GM21576 (cell line): Measurements from ENCODE around the gene ADAMTS15.

Source experiments
- ATAC-seq: cut with Tn5 transposase; IDR thresholded peaks from one replicate; pipeline ENCODE4 v1.9.1; 2021; ENCODE audit warnings: mild to moderate bottlenecking, moderate library complexity; ENCODE audit not compliant: unreplicated experiment

Gene ADAMTS15

GRCh38 chr11:130509942-130510341 lies 61.5 kb downstream of the ADAMTS15 start:
- no peak for ATAC-seq

DNA sequence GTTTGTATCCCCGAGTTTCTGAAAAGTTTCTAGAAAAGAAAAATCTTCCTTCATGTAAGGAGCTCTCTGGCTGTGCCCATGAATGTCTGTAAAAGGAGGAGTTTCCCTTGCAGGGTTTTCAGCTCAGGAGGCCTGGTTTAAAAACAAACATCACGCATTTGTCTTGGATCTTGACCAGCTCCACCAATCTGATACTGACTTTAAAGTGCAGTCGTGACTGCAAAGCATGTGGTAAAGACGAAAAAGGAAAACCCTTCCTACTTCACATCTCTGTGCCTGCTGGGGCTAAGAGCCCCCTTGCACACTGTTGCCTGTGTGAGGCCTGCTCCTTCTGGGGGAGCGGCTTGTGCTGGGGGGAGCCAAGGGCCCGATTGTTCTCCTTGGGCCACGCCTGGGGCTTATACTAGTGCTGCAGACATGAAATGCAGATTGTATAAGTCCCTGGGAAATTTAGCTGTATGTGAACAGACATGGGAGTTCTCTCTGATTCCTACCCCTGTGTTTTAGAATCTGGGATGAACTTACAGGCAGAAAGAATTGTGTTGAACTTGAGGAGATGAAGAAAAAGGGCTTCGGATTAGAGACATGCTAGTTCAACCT lies 62.1 kb downstream of the ADAMTS15 start:
- ATAC-seq, result no peak

GRCh38 chr11:130511765-130512164 lies 63.3 kb downstream of the ADAMTS15 start:
- no peak for ATAC-seq

DNA sequence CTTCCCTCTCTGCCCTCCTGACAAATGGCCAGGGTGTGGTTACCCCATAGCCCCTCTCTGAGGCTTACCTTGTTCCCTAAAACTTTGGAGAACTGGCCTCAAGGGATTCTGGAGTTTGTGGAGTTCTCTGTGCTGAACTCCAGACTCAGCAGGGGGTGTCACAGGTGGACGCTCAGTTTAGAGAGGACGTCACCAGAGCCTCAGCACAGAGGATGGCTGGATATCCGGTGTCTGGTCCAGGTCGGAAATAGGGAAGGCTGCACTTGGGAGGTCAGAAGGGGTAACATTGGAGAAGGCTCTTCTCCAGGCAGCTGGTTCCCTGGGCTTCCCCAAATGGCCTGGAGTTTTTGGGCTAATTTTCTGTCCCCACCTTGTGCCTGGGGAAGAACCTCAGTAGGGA lies 64.2 kb downstream of the ADAMTS15 start:
- ATAC-seq, result no peak

DNA sequence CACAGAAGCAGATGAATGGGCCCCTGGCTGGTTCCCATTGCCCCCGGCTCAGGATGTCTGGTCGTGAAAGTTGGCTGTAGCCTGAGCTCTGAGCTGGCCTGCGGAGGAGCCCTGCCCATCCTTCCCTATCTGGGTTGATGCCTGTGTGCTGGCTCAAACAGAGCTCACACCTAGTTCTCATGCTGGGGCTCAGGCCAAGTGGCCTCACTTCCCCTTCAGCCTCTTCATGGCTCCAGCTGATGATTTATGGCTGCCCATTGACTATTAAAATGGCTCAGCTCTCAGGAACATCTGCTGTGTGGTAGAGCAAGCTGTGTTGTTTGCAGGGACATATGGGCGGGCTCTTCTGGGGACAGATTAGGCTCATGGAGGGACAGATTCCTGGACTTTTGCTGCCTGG lies 64.7 kb downstream of the ADAMTS15 start:
- no peak for ATAC-seq

GRCh38 chr11:130514316-130514715 lies 65.9 kb downstream of the ADAMTS15 start:
- ATAC-seq, result no peak

- no peak for ATAC-seq
Measured at GRCh38 chr11:130514851-130515250, 66.4 kb downstream of the ADAMTS15 start.

DNA sequence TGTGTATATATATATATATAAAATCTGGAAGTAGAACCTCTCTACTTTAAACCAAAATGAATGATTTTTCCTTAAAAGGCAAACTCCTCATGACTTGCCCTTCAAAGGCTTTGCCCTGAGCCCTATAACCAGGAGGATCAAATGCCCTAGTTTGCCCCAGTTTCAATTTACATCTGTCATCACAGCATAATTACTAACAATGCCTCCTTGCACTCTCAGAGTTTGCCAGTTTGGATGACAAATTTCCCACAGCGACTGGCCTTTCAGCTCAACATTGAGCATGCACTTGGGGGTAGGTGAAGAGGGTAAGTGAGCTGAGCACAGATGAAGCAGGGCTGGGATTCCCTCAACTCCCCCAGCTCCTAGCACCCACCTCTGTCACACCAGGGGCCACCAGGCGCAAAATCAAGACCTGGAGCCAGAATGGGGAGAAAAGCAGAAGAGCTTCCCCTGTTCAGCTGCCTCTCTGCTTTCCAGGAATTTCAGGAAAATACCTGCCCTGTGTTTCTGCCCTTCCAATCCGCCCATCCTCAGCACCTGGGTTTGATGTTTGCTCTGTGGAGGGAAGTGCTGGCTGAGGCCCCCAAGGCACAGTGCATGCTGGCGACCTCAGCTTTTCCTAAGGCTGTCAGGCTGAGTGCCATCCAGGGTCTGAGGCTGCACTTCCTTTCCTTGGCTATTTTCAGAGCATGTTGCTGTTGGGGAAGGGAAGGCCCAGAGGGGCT lies 67.5 kb downstream of the ADAMTS15 start:
- ATAC-seq, result no peak

DNA sequence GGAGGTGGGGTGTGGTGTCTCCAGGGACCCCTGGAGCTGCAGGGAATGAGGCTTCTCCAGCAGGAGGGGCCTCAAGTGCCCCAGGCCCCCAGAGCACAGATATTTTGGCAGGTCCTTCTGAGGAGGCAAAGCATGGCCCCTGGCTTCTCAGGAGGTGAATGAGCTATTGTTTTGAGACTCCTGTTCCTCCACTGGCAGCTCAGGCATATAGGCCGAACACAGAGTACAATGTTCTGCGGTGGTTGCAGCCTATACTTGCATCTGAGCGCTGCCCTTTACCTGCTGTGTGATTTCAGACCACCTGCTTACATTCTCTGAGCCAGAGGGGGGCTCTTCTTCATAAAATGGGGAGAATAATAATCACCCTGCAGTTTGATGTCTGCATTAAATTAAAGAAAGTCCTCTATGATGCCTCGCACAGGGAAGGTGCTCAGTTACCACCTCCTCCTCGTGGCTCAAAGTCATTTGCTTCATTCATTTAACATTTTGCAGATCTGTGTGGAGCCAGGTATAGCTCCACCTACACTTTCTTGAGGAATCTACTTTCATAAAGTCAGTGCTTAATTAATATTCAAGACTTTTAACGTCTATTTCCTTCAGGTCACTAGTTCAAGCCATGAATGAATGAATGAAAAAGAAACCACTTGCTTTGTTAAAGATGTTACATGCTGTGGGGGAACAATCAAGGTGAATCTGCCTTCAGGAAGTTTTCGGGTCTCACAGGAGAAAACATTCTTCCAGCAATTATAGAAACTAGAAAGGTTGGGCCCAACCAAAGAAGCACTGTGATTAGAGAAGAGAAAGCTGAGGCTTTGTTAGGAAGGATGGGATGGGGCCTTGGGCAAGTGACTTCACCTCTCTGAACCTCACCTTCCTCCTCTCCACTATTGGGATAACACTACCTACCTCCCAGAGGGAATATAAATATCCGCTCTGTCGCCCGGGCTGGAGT lies 68.4 kb downstream of the ADAMTS15 start:
- ATAC-seq, result no peak

DNA sequence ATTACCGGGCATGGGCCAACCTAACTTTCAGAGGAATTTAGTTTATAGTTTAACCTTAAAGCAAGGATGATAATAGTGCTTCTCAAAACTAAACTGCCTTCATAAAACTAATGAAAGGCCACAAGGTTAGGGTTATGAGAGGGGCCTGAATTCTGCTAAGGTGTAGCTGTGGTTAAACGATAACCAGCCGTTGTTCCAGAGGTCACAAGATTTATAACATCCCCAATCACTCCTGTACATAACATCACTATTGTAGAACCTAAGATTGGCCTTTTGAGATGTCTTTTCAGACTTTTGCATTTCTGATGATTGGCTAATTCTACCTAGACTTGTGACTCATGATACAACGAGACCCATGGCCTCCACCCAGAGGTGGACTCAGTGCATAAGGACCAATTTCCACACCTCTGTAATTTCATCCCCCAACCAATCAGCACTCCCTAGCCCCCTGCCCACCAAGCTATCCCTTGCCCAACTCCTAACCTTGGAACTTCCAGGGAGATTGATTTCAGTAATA lies 69.8 kb downstream of the ADAMTS15 start:
- ATAC-seq, result no peak

DNA sequence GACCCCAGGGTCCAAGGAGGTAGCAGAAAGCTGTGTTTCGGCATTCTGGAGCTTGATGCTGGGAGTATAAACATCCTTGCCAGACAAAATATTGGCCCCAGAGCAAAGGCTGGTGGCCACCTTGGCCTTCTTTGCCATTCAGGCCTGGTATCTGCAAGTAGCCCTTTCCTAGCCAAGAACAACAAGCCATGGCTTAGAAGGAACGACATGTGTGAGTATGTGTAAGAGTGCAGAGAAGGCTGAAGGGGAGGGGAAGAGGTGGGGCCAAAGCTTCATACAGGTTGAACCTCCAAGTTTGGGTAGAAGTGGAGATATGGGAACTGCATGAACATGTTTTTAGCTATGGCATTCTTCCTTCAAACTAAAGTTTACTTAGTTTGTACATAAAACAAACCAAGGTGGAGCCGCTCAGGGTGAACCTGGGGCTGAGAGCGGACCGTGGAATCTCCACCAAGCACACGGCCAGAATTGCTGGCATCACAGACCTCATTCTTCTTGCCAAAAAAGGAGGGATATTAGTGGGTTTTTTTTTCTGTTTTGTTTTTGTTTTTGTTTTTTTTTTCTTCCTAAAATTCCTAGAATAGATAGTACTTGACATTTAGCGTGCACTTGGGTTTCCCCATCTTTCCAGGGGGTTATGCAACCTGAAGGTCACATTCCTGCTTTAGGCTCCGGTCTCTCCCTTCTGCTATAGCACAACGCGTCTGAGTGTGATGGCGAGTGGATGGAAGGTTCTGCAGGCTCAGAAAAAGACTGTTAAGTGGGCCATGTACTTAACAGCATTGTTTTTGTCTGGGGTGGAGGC lies 70.9 kb downstream of the ADAMTS15 start:
- no peak for ATAC-seq

GRCh38 chr11:130520271-130520671 lies 71.8 kb downstream of the ADAMTS15 start:
- ATAC-seq, result no peak

GRCh38 chr11:130522284-130522961 lies 74.0 kb downstream of the ADAMTS15 start:
- ATAC-seq, result no peak

DNA sequence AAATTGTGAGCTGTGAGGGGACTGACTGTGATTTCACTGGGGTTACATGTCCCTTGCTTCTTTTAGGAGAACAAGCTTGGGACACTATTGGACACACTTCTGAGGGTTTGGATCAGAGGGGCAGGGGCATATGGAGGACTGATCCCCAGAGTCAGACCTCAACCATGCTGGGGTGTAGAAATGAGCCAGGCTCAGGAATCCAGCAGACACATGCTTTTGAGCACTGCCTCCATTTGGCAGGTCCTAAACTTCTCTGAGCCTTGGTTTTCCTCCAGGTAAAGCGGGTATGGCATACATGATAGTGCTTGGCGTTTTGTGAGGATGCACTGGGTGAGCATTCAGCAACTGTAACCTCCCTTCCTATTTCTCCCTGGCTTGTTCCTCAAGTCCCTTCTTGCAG lies 74.7 kb downstream of the ADAMTS15 start:
- no peak for ATAC-seq

- ATAC-seq, result no peak
Measured at GRCh38 chr11:130523609-130524008, 75.2 kb downstream of the ADAMTS15 start.

DNA sequence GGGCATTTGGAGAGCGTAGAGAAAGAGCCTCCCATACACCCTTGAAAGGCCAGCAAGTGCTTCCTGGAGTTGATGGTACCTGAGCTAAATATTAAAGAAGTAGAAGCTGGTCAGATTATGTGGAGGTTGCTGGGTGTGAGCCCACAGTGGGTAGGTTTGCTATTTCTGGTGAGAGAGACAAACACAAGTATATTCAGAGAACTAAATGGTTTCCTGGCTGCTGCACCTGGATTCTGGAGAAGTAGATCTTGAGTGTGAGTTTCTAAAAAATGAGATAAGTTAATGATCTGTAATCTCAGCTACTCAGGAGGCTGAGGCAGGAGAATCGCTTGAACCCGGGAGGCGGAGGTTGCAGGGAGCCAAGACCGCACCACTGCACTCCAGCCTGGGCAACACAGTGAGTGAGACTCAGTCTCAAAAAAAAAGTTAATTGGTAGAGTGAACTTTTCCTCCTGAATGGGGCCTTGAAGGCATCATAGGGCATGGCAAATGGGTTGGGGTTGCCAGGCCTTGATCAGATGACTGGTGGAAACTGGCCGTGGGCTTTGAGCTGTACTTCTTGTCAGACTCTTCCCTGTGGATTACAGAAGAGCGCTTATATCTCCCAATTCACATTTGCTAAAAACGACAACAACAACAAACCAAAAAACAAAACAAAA lies 75.8 kb downstream of the ADAMTS15 start:
- ATAC-seq, result no peak

GRCh38 chr11:130525307-130525706 lies 76.9 kb downstream of the ADAMTS15 start:
- ATAC-seq, result no peak
